Midbrain (tissue), 1 donor: ENCODE measurements around the gene IL21R.

Experiments used
- DNase-seq: peaks from one replicate; lab custom pipeline; 2025; lab: John Stamatoyannopoulos, UW

Gene IL21R

GRCh38 chr16:27401768-27402568 lies at the start of gene IL21R:
Gene IL21R (plus strand): TSS chr16:27402174. CDS start chr16:27430072, 27,898 bp downstream.
- no peak for DNase-seq

GRCh38 chr16:27353853-27354252 lies 48.1 kb upstream of the IL21R start:
- no peak for DNase-seq

GRCh38 chr16:27355610-27356009 lies 46.4 kb upstream of the IL21R start:
- no peak for DNase-seq

- no peak for DNase-seq
These were observed 45.2 kb upstream of the IL21R start for GRCh38 chr16:27356794-27357193.

GRCh38 chr16:27359051-27359450 lies 42.9 kb upstream of the IL21R start:
- DNase-seq: no peak

GRCh38 chr16:27359615-27360014 lies 42.4 kb upstream of the IL21R start:
- DNase-seq: no peak

GRCh38 chr16:27361987-27362386 lies 40.0 kb upstream of the IL21R start:
- DNase-seq: no peak

GRCh38 chr16:27362570-27363245 lies 39.3 kb upstream of the IL21R start:
- DNase-seq: no peak

GRCh38 chr16:27363246-27363632 lies 38.7 kb upstream of the IL21R start:
- no peak for DNase-seq

GRCh38 chr16:27363797-27364196 lies 38.2 kb upstream of the IL21R start:
- no peak for DNase-seq

GRCh38 chr16:27364493-27365141 lies 37.4 kb upstream of the IL21R start:
- DNase-seq: no peak

- no peak for DNase-seq
These were observed 36.6 kb upstream of the IL21R start for GRCh38 chr16:27365142-27366089.

- no peak for DNase-seq
These were observed 35.1 kb upstream of the IL21R start for GRCh38 chr16:27366687-27367460.

- peak; percentile 36 for DNase-seq
These were observed 34.3 kb upstream of the IL21R start for GRCh38 chr16:27367461-27368357.

- no peak for DNase-seq
These were observed 33.6 kb upstream of the IL21R start for GRCh38 chr16:27368358-27368722.

GRCh38 chr16:27369806-27370205 lies 32.2 kb upstream of the IL21R start:
- DNase-seq: no peak

GRCh38 chr16:27370318-27370717 lies 31.7 kb upstream of the IL21R start:
- DNase-seq: no peak

GRCh38 chr16:27373312-27373711 lies 28.7 kb upstream of the IL21R start:
- no peak for DNase-seq

- peak; percentile 10 for DNase-seq
These were observed 27.7 kb upstream of the IL21R start for GRCh38 chr16:27374221-27374803.
